ENCODE results near the gene CSF2RB.

CSF2RB gene

GRCh38 chr22:36913427-36914389 is at the start of gene CSF2RB:
CSF2RB (plus strand) TSS chr22:36913628; CDS start chr22:36922208, 8,580 bp downstream.
- in situ Hi-C loops (cut with MboI; ENCODE audit: low sequenced_read_pairs), result no loop called here

GRCh38 chr22:36863979-36864378 is 49.4 kb upstream of the CSF2RB start:
- in situ Hi-C loops (cut with MboI; ENCODE audit: low sequenced_read_pairs), result no loop called here

- in situ Hi-C loops (cut with MboI; ENCODE audit: low sequenced_read_pairs), result no loop called here
Observed at GRCh38 chr22:36864454-36865215, 48.8 kb upstream of the CSF2RB start.

GRCh38 chr22:36865346-36865745 is 48.1 kb upstream of the CSF2RB start:
- in situ Hi-C loops (cut with MboI; ENCODE audit: low sequenced_read_pairs), result no loop called here

GRCh38 chr22:36867695-36868094 is 45.7 kb upstream of the CSF2RB start:
- in situ Hi-C loops (cut with MboI; ENCODE audit: low sequenced_read_pairs), result no loop called here

- in situ Hi-C loops (cut with MboI; ENCODE audit: low sequenced_read_pairs), result no loop called here
Observed at GRCh38 chr22:36868546-36869181, 44.8 kb upstream of the CSF2RB start.

- in situ Hi-C loops (cut with MboI; ENCODE audit: low sequenced_read_pairs), result no loop called here
Observed at GRCh38 chr22:36870250-36870649, 43.2 kb upstream of the CSF2RB start.

- in situ Hi-C loops (cut with MboI; ENCODE audit: low sequenced_read_pairs), result no loop called here
Observed at GRCh38 chr22:36871669-36872081, 41.8 kb upstream of the CSF2RB start.

- in situ Hi-C loops (cut with MboI; ENCODE audit: low sequenced_read_pairs), result no loop called here
Observed at GRCh38 chr22:36872084-36872483, 41.3 kb upstream of the CSF2RB start.

- in situ Hi-C loops (cut with MboI; ENCODE audit: low sequenced_read_pairs), result no loop called here
Observed at GRCh38 chr22:36872866-36873498, 40.4 kb upstream of the CSF2RB start.

- in situ Hi-C loops (cut with MboI; ENCODE audit: low sequenced_read_pairs), result no loop called here
Observed at GRCh38 chr22:36873614-36874308, 39.7 kb upstream of the CSF2RB start.

GRCh38 chr22:36874309-36874696 is 39.1 kb upstream of the CSF2RB start:
- in situ Hi-C loops (cut with MboI; ENCODE audit: low sequenced_read_pairs), result no loop called here

GRCh38 chr22:36874736-36875135 is 38.7 kb upstream of the CSF2RB start:
- in situ Hi-C loops (cut with MboI; ENCODE audit: low sequenced_read_pairs), result no loop called here

GRCh38 chr22:36875741-36876140 is 37.7 kb upstream of the CSF2RB start:
- in situ Hi-C loops (cut with MboI; ENCODE audit: low sequenced_read_pairs), result no loop called here

- in situ Hi-C loops (cut with MboI; ENCODE audit: low sequenced_read_pairs), result no loop called here
Observed at GRCh38 chr22:36879775-36880174, 33.7 kb upstream of the CSF2RB start.

- in situ Hi-C loops (cut with MboI; ENCODE audit: low sequenced_read_pairs), result no loop called here
Observed at GRCh38 chr22:36881504-36882245, 31.8 kb upstream of the CSF2RB start.

- in situ Hi-C loops (cut with MboI; ENCODE audit: low sequenced_read_pairs), result no loop called here
Observed at GRCh38 chr22:36884349-36885158, 28.9 kb upstream of the CSF2RB start.

GRCh38 chr22:36885474-36885873 is 28.0 kb upstream of the CSF2RB start:
- in situ Hi-C loops (cut with MboI; ENCODE audit: low sequenced_read_pairs), result no loop called here

- in situ Hi-C loops (cut with MboI; ENCODE audit: low sequenced_read_pairs), result no loop called here
Observed at GRCh38 chr22:36886016-36886415, 27.4 kb upstream of the CSF2RB start.
